MM.1S (cell line): ENCODE data around the gene VCL.

Source experiments
- EZH2 ChIP-seq: fragments of 300-600 bp; sonication (generic); optimal IDR thresholded peaks from 2 replicates; pipeline ENCODE3; 2017; ENCODE audit warnings: low read depth, mild to moderate bottlenecking, antibody characterized with exemption, low read length, mixed read lengths
- EZH2phosphoT487 ChIP-seq: fragments of 300-600 bp; sonication (generic); IDR thresholded peaks from 2 replicates; pipeline ENCODE4 v1.6.1; 2018; ENCODE audit warnings: antibody characterized with exemption, low read length
- TF ChIP-seq, protein P1 (sequence below): fragments of 300-600 bp; sonication (generic); IDR thresholded peaks from 2 replicates; pipeline ENCODE4 v1.5.1; 2016; ENCODE audit warnings: antibody characterized with exemption, low read length, mixed read lengths

DNA sequence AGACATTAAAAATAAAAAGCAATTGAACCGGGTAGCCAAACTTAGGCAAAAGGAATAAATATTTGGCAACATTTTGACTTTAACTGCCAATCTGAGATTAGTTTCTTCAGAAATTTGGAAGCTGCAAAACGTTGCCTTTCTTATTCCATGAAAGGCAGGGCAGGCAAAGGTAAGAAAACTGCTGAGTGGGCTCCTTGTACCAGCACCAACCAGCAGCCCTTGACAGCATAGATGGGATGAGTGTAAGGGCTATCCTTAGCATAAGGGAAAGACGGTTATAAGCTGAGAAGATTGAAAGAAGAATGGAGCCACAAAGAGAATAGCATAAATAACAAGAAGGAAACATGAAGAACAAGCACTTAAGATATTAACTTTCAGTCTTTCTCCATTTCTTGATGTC lies 124.1 kb downstream of the VCL start:
- TF ChIP-seq, protein P1, sequence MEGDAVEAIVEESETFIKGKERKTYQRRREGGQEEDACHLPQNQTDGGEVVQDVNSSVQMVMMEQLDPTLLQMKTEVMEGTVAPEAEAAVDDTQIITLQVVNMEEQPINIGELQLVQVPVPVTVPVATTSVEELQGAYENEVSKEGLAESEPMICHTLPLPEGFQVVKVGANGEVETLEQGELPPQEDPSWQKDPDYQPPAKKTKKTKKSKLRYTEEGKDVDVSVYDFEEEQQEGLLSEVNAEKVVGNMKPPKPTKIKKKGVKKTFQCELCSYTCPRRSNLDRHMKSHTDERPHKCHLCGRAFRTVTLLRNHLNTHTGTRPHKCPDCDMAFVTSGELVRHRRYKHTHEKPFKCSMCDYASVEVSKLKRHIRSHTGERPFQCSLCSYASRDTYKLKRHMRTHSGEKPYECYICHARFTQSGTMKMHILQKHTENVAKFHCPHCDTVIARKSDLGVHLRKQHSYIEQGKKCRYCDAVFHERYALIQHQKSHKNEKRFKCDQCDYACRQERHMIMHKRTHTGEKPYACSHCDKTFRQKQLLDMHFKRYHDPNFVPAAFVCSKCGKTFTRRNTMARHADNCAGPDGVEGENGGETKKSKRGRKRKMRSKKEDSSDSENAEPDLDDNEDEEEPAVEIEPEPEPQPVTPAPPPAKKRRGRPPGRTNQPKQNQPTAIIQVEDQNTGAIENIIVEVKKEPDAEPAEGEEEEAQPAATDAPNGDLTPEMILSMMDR = no peak
- TF ChIP-seq EZH2 (no peak), EZH2phosphoT487 (no peak)
